GM06990 (cell line): ENCODE results near the gene FBN1.

Experiments
- DNase-seq: peaks from one replicate; pipeline ENCODE4 v3.0.0-alpha.2; 2011; ENCODE audit not compliant: insufficient read length; ENCODE audit errors: extremely low read depth
- H3K27me3 ChIP-seq: replicated peaks from 2 replicates; pipeline ENCODE4 v1.6.0; 2011; ENCODE audit warnings: low read length; ENCODE audit not compliant: control insufficient read depth, insufficient read depth
- H3K36me3 ChIP-seq: 2 replicates; pipeline ENCODE4 v1.5.1; 2011; ENCODE audit warnings: low read length; ENCODE audit not compliant: control insufficient read depth, insufficient read depth
- H3K4me3 ChIP-seq: replicated peaks from 2 replicates; pipeline ENCODE4 v1.5.1; 2011; ENCODE audit warnings: low read depth, mild to moderate bottlenecking, control low read depth, low read length
- CTCF ChIP-seq: IDR thresholded peaks from 2 replicates; pipeline ENCODE4 v1.5.1; 2011; ENCODE audit warnings: low read length, control low read depth, mild to moderate bottlenecking, inconsistent platforms; ENCODE audit not compliant: insufficient read depth, poor library complexity, severe bottlenecking

Gene FBN1

GRCh38 chr15:48475600-48476395 lies 169.7 kb downstream of the FBN1 start:
- no peak for DNase-seq
- Histone ChIP-seq H3K36me3 (no peaks in the 10 kb centered on the region), H3K27me3 (no peaks in the 10 kb centered on the region), H3K4me3 (no peak overlapping the region)
- no peak for TF ChIP-seq CTCF

GRCh38 chr15:48473667-48474066 lies 171.8 kb downstream of the FBN1 start:
- Histone ChIP-seq H3K27me3 (no peaks in the 10 kb centered on the region), H3K36me3 (no peaks in the 10 kb centered on the region), H3K4me3 (no peak overlapping the region)
- DNase-seq = no peak
- TF ChIP-seq CTCF = no peak

GRCh38 chr15:48472756-48473155 lies 172.8 kb downstream of the FBN1 start:
- Histone ChIP-seq H3K27me3 (no peaks in the 10 kb centered on the region), H3K36me3 (no peaks in the 10 kb centered on the region), H3K4me3 (no peak overlapping the region)
- DNase-seq = no peak
- no peak for TF ChIP-seq CTCF

GRCh38 chr15:48471073-48471472 lies 174.4 kb downstream of the FBN1 start:
- Histone ChIP-seq H3K4me3 (no peak overlapping the region), H3K27me3 (no peaks in the 10 kb centered on the region), H3K36me3 (no peaks in the 10 kb centered on the region; the same call in 1 of the 2 replicates)
- no peak for DNase-seq
- no peak for TF ChIP-seq CTCF

- no peak for TF ChIP-seq CTCF
- DNase-seq = no peak
- H3K4me3 ChIP-seq = no peak overlapping the region
- H3K36me3 ChIP-seq = no peaks in the 10 kb centered on the region; the same call in 1 of the 2 replicates
- no peaks in the 10 kb centered on the region for H3K27me3 ChIP-seq
Measured at GRCh38 chr15:48470096-48470495, 175.4 kb downstream of the FBN1 start.
